Measurements from ENCODE around the gene RPSA.

GRCh38 chr3:39376959-39377634 is 29.4 kb upstream of the RPSA start:
- no peak for TF ChIP-seq CTCF (optimal IDR thresholded peaks at IDR 0.05 in 1 of 3, IDR thresholded peaks at IDR 0.05 in 1 of 3, conservative IDR thresholded peaks at IDR 0.05 in 1 of 3; ENCODE audit: extremely low read depth in 1 of 3, insufficient read depth in 2 of 3, low read length in 3 of 3)
- no peak for TF ChIP-seq EZH2 (IDR thresholded peaks at IDR 0.05; ENCODE audit: low read length)
